NCI-H82 (cell line): ENCODE data around the gene ARHGEF10L.

Source experiments
- DNase-seq: peaks from one replicate; lab custom pipeline; 2025; lab: John Stamatoyannopoulos, UW

ARHGEF10L gene

DNA sequence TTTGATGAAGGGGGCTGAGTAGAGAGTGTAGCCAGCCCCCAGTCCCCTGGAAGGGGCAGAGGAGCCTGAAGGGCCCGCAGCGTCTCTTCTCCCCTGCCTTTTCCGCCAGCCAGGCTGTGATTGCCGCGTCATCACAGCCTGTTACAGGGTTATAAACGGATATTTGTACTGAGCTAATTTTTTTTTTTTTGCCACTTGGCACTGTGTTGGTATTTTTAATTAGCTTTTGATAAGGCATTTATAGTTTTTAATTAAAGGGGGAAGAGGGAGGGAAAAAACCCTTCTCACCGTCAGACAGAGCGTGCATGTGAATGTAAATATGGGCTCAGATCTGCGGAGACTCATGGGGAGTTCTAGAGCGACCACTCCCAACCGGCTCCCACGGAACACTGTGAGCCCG lies 117.9 kb downstream of the ARHGEF10L start:
- DNase-seq = no peak

DNA sequence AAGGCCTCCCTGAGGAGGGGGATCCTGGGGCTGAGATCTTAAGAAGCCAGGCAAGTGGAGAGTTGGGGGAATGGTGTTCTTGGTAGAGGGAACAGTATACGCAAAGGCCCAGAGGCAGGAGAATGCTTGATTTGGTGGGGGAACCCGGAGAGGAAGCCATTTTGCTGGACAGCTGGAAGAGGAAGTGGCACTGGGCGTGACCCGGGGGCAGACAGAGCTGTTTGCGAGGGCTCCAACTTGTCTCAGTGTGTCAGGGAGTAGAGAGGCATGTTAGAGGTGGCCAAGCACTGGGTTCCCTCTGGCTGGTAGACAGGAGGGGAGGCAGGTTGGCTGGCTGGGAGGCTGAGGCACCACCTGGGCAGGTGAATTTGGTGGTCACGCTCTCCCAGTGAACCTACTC lies 119.3 kb downstream of the ARHGEF10L start:
- DNase-seq = no peak

- peak; percentile 73 for DNase-seq
Measured at GRCh38 chr1:17661546-17662157, 122.2 kb downstream of the ARHGEF10L start.

DNA sequence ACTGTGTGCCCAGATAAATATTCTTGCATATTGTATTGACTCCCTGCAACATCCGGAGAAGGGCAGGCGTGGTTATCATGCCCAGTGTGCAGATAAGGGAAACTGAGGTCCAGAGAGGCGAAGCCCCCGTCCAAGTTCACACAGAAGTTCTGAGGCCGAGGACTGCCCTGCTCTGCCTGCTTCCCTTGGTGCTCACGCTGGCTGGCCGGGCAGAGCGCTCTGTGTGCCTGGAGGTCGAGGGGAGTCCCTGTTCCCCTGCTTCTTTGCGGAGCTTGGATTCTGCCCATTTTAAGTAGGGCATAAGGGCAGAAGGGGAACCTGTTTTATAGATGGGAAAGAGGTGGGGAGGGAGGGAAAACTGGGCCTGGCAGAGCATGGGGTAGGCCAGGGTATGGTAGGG lies 122.8 kb downstream of the ARHGEF10L start:
- DNase-seq = no peak

GRCh38 chr1:17662786-17663185 lies 123.3 kb downstream of the ARHGEF10L start:
- DNase-seq = no peak

DNA sequence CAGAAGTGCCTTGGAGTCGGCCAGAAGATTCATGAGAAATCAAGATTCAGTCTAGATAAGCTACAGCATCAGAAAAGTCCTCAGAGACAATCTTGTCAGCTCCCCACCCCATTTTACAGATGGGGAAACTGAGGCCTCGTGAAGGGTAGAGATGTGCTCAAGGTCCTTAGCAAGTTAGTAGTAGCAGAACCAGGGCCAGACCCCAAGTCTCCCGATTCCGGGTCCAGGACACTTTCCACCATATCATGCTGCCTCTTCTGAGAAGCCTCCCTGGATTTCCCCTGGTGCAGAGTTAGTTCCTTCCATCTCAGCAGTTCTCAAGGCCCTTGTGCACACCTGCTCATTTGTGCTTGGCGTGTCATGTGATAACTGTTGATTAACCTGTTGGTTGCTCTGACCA lies 124.1 kb downstream of the ARHGEF10L start:
- DNase-seq = no peak

DNA sequence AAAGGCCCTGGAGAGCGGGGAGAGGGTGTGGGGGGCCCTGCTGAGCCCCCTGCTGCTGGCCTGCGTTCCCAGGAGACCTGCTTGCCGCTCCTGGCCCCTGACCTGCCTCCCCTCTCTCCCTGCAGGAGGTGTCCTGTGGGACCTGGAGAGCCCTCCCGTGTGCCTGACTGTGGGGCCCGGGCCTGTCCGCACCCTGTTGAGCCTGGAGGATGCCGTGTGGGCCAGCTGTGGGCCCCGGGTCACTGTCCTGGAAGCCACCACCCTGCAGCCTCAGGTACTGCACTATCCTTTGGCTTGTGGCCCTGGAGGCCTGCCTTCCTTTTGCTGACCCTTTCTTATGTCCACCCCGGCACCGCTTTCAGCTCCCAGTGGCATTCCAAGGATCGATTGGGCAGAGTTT lies 124.8 kb downstream of the ARHGEF10L start:
- DNase-seq = no peak

GRCh38 chr1:17665054-17665453 lies 125.6 kb downstream of the ARHGEF10L start:
- DNase-seq = no peak

GRCh38 chr1:17665950-17666720 lies 126.6 kb downstream of the ARHGEF10L start:
- peak; percentile 26 for DNase-seq

DNA sequence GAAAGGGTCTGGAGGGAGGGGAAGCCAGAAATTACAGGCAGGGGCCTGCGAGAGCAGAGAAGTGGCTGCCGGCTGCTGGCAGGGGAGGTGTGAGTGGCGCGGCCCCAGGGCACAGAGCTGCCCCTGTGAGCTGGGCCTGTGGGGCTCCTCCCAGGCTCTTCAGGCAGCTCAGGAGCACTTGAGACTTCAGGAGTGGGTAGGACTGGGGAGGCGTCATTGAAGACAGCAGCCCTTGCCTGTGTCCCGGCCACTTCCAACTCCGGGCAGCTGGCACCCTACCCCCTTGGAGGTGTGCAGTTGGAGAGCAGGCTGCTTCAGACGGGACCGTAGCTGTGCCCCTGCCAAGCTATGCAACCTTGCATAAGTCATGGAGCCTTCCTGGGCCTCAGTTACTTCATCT lies 128.1 kb downstream of the ARHGEF10L start:
- no peak for DNase-seq

GRCh38 chr1:17668195-17668594 lies 128.7 kb downstream of the ARHGEF10L start:
- DNase-seq = no peak

- DNase-seq = no peak
Measured at GRCh38 chr1:17668624-17669175, 129.2 kb downstream of the ARHGEF10L start.

DNA sequence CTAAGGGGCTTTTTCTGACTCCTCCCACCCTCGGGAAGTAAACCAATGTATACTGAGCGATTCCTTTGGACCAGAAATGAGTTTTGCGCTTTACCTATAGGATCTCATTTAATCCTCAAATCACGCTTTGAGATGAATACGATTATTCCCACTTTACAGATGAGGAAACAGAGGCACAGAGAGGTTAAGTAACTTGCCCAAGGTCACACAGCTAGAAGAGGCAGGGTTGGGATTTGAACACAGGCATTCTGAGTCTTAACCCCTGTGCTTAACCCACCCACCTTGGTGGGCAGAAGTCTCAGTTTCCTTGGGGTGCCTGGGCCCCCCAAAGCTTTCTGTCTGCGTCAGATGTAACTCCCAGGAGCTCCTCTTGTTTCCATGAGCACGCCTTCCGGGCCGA lies 129.8 kb downstream of the ARHGEF10L start:
- DNase-seq = no peak

- DNase-seq = no peak
Measured at GRCh38 chr1:17669866-17670451, 130.5 kb downstream of the ARHGEF10L start.

DNA sequence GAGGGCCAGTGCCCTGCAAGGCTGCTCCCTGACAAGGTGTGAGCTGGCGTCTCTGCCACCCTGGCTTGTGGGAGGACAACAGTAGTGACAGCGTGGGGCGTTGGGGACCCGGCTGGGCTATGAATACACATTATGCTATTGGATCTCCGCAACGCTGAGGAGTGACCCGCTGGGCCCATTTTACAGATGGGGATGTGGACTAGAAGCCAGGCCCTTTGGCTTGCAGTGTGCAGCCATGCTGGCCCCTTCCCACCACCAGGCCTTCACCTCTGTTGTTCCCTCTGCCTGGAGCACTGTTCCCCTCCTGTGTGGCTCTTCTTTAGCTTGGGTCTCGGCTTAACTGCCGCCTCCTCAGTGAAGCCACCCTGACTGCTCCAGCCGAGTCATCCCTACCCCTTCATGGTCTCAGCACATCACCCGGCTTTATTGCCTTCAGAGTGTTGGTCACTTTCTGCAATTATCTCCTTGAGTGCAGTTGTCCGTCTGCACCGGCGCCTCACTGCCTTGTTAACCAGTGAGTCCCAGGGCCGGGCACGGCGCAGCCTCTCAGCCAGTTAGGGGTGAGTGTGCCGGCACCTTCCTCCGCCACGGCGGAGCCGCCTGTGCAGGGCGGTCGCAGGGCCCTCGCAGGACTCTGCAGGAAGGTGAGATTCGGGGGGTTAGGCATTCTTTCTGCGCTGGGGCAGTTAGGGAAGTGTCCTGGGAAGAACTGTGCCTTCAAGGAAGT lies 131.3 kb downstream of the ARHGEF10L start:
- DNase-seq = no peak

GRCh38 chr1:17671314-17671705 lies 131.8 kb downstream of the ARHGEF10L start:
- peak; percentile 40 for DNase-seq

DNA sequence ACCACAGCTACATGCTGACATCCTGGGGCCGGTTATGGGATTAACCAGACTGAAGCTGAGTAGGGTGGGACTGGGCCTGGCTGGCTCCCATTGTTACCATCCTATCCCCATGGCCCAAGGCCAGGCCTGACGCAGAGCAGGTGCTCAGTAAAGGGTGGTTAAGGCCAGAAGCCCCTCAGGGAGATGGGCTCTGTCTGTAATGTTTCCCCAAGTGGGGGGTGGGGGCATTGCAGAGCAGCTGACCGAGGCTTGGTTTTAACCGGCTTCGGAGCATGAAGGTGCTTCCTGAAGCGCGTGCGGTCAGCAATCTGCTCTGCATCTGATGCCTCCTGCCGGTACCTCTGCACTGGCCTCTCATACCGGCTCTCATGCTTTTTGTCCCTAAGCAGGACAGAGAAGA lies 132.2 kb downstream of the ARHGEF10L start:
- DNase-seq = peak; percentile 67

DNA sequence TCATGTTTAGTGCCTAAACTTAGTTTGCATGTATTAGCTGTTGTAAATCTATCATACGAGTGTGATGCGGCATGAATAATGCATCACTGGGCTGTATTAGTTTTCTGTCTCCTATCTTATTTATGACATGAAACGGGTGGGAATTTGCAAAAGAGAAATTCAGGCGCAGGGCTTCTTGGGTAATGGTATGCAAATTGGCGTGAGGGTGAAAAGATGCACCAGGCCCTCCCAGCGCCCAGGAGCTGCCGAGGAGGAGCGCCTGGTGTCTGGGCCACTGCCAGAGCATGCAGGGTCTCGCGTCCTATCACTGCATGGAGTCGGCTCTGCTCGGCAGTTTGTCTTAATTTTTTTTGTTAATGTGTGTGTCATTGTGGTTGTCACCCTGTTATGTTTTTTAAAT lies 132.7 kb downstream of the ARHGEF10L start:
- DNase-seq = no peak

- DNase-seq = no peak
Measured at GRCh38 chr1:17673329-17674072, 134.0 kb downstream of the ARHGEF10L start.

- DNase-seq = no peak
Measured at GRCh38 chr1:17674726-17675500, 135.4 kb downstream of the ARHGEF10L start.

- DNase-seq = no peak
Measured at GRCh38 chr1:17675744-17676143, 136.2 kb downstream of the ARHGEF10L start.
